SH-SY5Y (cell line): ENCODE data around the gene DNAI4.

ENCODE experiments used
- GATA2 ChIP-seq: IDR thresholded peaks from 2 replicates; pipeline ENCODE4 v1.6.1; 2011; ENCODE audit warnings: mild to moderate bottlenecking, low read depth, low read length
- GATA3 ChIP-seq: IDR thresholded peaks from 2 replicates; pipeline ENCODE4 v1.6.1; 2011; ENCODE audit warnings: low read depth, mild to moderate bottlenecking, low read length, moderate library complexity

DNA sequence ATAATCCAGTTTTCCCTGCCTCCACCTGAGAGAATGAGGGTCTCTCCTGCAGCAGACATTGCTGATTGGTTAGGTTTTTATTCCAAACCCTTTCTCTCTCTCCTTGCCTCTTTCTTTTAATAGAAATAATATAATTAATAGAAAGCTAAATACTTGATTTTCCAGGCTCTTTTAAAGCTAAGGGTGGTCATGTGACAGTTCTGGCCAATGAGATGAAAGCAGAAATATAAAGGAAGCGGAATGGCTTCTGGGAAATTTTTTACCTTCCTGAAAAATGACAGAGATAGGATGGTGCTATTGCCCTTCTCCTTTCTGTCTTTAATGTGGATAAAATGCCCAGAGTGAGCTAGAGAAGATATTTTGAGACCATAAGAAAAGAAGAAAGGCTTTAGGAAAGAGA, 35.6 kb downstream of the DNAI4 start:
- TF ChIP-seq GATA2: no peak
- TF ChIP-seq GATA3: no peak
